Tibial artery (tissue), 4 donors: ENCODE measurements around the gene PITX2.
A peak's percentile ranks its signal among the peaks of the same experiment; 100 is the strongest.

ENCODE experiments used
- DNase-seq, 2 donors: peaks; one replicate each; pipeline ENCODE4 v3.0.0-alpha.2; 2019
- H3K27ac ChIP-seq, 2 donors: fragments of 200-600 bp; sonication (generic) in 1 of 2; 1 replicate in 1 of 2; 2 replicates in 1 of 2; pipeline ENCODE4 v1.5.1; 2018 to 2019; ENCODE audit warnings: mild to moderate bottlenecking in 1 of 2
- H3K27me3 ChIP-seq, 2 donors: fragments of 200-600 bp; sonication (generic) in 1 of 2; one replicate each; pipeline versions ENCODE4 v1.5.1 to v1.6.0; 2016 to 2019
- H3K36me3 ChIP-seq, 3 donors: fragments of 200-600 bp; sonication (generic) in 2 of 3; one replicate each; pipeline ENCODE4 v1.5.1; 2016 to 2019; ENCODE audit warnings: mild to moderate bottlenecking in 2 of 3
- H3K4me1 ChIP-seq, 4 donors: fragments of 200-600 bp; sonication (generic) in 2 of 4; 1 replicate in 3 of 4; 2 replicates in 1 of 4; pipeline ENCODE4 v1.5.1; 2016 to 2019
- H3K4me3 ChIP-seq, 2 donors: fragments of 200-600 bp; sonication (generic) in 1 of 2; 1 replicate in 1 of 2; 2 replicates in 1 of 2; pipeline ENCODE4 v1.5.1; 2018 to 2019; ENCODE audit warnings: mild to moderate bottlenecking in 2 of 2
- H3K9me3 ChIP-seq, 3 donors: fragments of 200-600 bp; sonication (generic) in 1 of 3; one replicate each; pipeline ENCODE4 v1.5.1; 2016 to 2019
- CTCF ChIP-seq, 2 experiments: fragments of 200-600 bp in 1 of 2; fragments of 450-650 bp in 1 of 2; IDR thresholded peaks; one replicate each; pipeline ENCODE4 v1.5.1; 2017 to 2019; ENCODE audit warnings: antibody characterized with exemption in 2 of 2, mild to moderate bottlenecking in 1 of 2, moderate library complexity in 1 of 2
- intact Hi-C: fragments of 100-400 bp; cut with DNase I; formaldehyde crosslinking; loops from one replicate; pipeline ENCODE4 v1.15.0; 2023; ENCODE audit warnings: low total_unique reads

The PITX2 gene

GRCh38 chr4:110635163-110635865, 12.4 kb upstream of the PITX2 start:
- H3K36me3 ChIP-seq: no peaks in the 10 kb centered on the region
- H3K27me3 ChIP-seq: peaks cover 0 to 99% of the 10 kb centered on the region in 2 donors
- peaks cover 0 to 46% (median 35%) of the 10 kb centered on the region in 4 donors for H3K4me1 ChIP-seq
- H3K9me3 ChIP-seq: no peaks in the 10 kb centered on the region
- H3K27ac ChIP-seq: no peak overlapping the region
- intact Hi-C loops: no loop called here
- no peak for DNase-seq
- no peak overlapping the region for H3K4me3 ChIP-seq
- no peak for TF ChIP-seq CTCF (IDR thresholded peaks at IDR 0.05)

- Histone ChIP-seq H3K9me3 (no peaks in the 10 kb centered on the region), H3K4me3 (no peak overlapping the region), H3K36me3 (no peaks in the 10 kb centered on the region), H3K27me3 (peaks cover 0 to 99% of the 10 kb centered on the region in 2 donors), H3K4me1 (peaks cover 0 to 46% (median 36%) of the 10 kb centered on the region in 4 donors), H3K27ac (no peak overlapping the region)
- TF ChIP-seq CTCF (IDR thresholded peaks at IDR 0.05): no peak
- intact Hi-C loops: loop anchor here (5.0 kb wide), 1 partner anchor 998 kb away; no protein-coding TSS in a partner anchor
- DNase-seq: no peak
Observed at GRCh38 chr4:110634350-110635162, 11.7 kb upstream of the PITX2 start.

GRCh38 chr4:110633358-110634341, 10.8 kb upstream of the PITX2 start:
- H3K36me3 ChIP-seq: no peaks in the 10 kb centered on the region
- H3K27me3 ChIP-seq: peaks cover 0 to 100% of the 10 kb centered on the region in 2 donors
- H3K4me3 ChIP-seq: no peak overlapping the region
- H3K4me1 ChIP-seq: peaks cover 0 to 55% (median 40%) of the 10 kb centered on the region in 4 donors
- H3K27ac ChIP-seq: no peak overlapping the region
- no peak for TF ChIP-seq CTCF (IDR thresholded peaks at IDR 0.05)
- H3K9me3 ChIP-seq: no peaks in the 10 kb centered on the region
- DNase-seq: no peak
- intact Hi-C loops: loop anchor here (5.0 kb wide), 1 partner anchor 999 kb away; no protein-coding TSS in a partner anchor

- Histone ChIP-seq H3K36me3 (no peaks in the 10 kb centered on the region), H3K27ac (no peak overlapping the region), H3K4me1 (peaks cover 0 to 56% (median 42%) of the 10 kb centered on the region in 4 donors), H3K4me3 (peak overlapping the region; percentile 23 to 45), H3K9me3 (no peaks in the 10 kb centered on the region), H3K27me3 (peaks cover 0 to 99% of the 10 kb centered on the region in 2 donors)
- TF ChIP-seq CTCF (IDR thresholded peaks at IDR 0.05): no peak
- DNase-seq: no peak
- intact Hi-C loops: loop anchor here (5.0 kb wide), 1 partner anchor 1000 kb away; no protein-coding TSS in a partner anchor
Observed at GRCh38 chr4:110632506-110633357, 9.9 kb upstream of the PITX2 start.
